Activated CD4-positive, alpha-beta T cell treated with anti-CD3 and anti-CD28 coated beads, Interleukin-10, Interleukin-2, amounts not matched to agents 100 ng/mL and 50 ng/mL, durations not matched to agents 16 hours and 8 hours (primary cell): ENCODE data around the gene FHIT.
A peak's percentile ranks its signal among the peaks of the same experiment; 100 is the strongest.
"Not testable (repeated sequence)": the region's sequence is repeated elsewhere in the genome, so short reads cannot be mapped to it uniquely, and the experiment has no call there.

Experiments
- DNase-seq: peaks from one replicate; pipeline ENCODE4 v3.0.0-alpha.2; 2020

Gene FHIT

GRCh38 chr3:60598671-60599070 lies 652.6 kb downstream of the FHIT start:
- DNase-seq: no peak

GRCh38 chr3:60594025-60594424 lies 657.2 kb downstream of the FHIT start:
- DNase-seq: no peak

- DNase-seq: no peak
Observed at GRCh38 chr3:60591267-60591666, 660.0 kb downstream of the FHIT start.

GRCh38 chr3:60588806-60589205 lies 662.4 kb downstream of the FHIT start:
- DNase-seq: no peak

- DNase-seq: no peak
Observed at GRCh38 chr3:60585918-60586317, 665.3 kb downstream of the FHIT start.

- no peak for DNase-seq
Observed at GRCh38 chr3:60584250-60584649, 667.0 kb downstream of the FHIT start.

GRCh38 chr3:60582288-60582687 lies 669.0 kb downstream of the FHIT start:
- no peak for DNase-seq

- no peak for DNase-seq
Observed at GRCh38 chr3:60580809-60581208, 670.4 kb downstream of the FHIT start.

GRCh38 chr3:60579734-60580133 lies 671.5 kb downstream of the FHIT start:
- no peak for DNase-seq

GRCh38 chr3:60578936-60579335 lies 672.3 kb downstream of the FHIT start:
- no peak for DNase-seq

- DNase-seq: no peak
Observed at GRCh38 chr3:60577601-60578000, 673.7 kb downstream of the FHIT start.

GRCh38 chr3:60575718-60576272 lies 675.5 kb downstream of the FHIT start:
- DNase-seq: no peak

- DNase-seq: no peak
Observed at GRCh38 chr3:60574046-60574769, 677.0 kb downstream of the FHIT start.

- DNase-seq: no peak
Observed at GRCh38 chr3:60573494-60573893, 677.8 kb downstream of the FHIT start.

- DNase-seq: no peak
Observed at GRCh38 chr3:60571511-60571910, 679.7 kb downstream of the FHIT start.

- DNase-seq: no peak
Observed at GRCh38 chr3:60557122-60557521, 694.1 kb downstream of the FHIT start.

GRCh38 chr3:60555686-60556354 lies 695.4 kb downstream of the FHIT start:
- DNase-seq: peak; percentile 59

- DNase-seq: peak; percentile 61
Observed at GRCh38 chr3:60553144-60553543, 698.1 kb downstream of the FHIT start.

- DNase-seq: peak; percentile 20
Observed at GRCh38 chr3:60552581-60552980, 698.7 kb downstream of the FHIT start.

- DNase-seq: peak; percentile 42
Observed at GRCh38 chr3:60551455-60552209, 699.6 kb downstream of the FHIT start.

- DNase-seq: no peak
Observed at GRCh38 chr3:60549863-60550262, 701.4 kb downstream of the FHIT start.

GRCh38 chr3:60542995-60543394 lies 708.3 kb downstream of the FHIT start:
- DNase-seq: no peak

GRCh38 chr3:60539394-60539793 lies 711.9 kb downstream of the FHIT start:
- DNase-seq: not testable (repeated sequence)

GRCh38 chr3:60536420-60536819 lies 714.8 kb downstream of the FHIT start:
- DNase-seq: no peak
